K562 (cell line): ENCODE measurements around the gene UBE2L3. TPM values are rescaled to one million over a fixed set of nuclear protein-coding genes. Genes with fewer than 3 reads are reported as not detected.
A peak's percentile ranks its signal among the peaks of the same experiment; 100 is the strongest.

ENCODE experiments used
- BACH1 ChIP-seq: fragments of 200-800 bp; sonication (Bioruptor generic); IDR thresholded peaks from 2 replicates; pipeline ENCODE4 v1.6.1; 2016; ENCODE audit warnings: missing genetic modification characterization, missing compliant biosample characterization
- BRD4 ChIP-seq: fragments of 200-600 bp; sonication (generic); IDR thresholded peaks from 2 replicates; pipeline ENCODE4 v1.6.1; 2017; ENCODE audit warnings: inconsistent platforms
- CHD7 ChIP-seq: fragments of 200-600 bp; sonication (generic); IDR thresholded peaks from one replicate; pipeline ENCODE4 v1.6.1; 2012; ENCODE audit warnings: mild to moderate bottlenecking, low read depth, low read length, inconsistent platforms
- COPS2 ChIP-seq: fragments of 450-650 bp; conservative IDR thresholded peaks from 2 replicates; pipeline ENCODE4 v1.6.1; 2016; ENCODE audit warnings: mild to moderate bottlenecking, moderate library complexity
- ELF1 ChIP-seq: fragments of 200-800 bp; sonication (Bioruptor generic); IDR thresholded peaks from 2 replicates; pipeline ENCODE4 v1.6.1; 2016; ENCODE audit warnings: missing genetic modification characterization, missing compliant biosample characterization
- FOXO4 ChIP-seq: fragments of 450-650 bp; formaldehyde crosslinking; IDR thresholded peaks from 2 replicates; pipeline ENCODE4 v1.4.0; 2020; ENCODE audit warnings: mild to moderate bottlenecking, moderate library complexity
- MEIS2 ChIP-seq: fragments of 450-650 bp; IDR thresholded peaks from 2 replicates; pipeline ENCODE4 v1.6.1; 2014; ENCODE audit warnings: mild to moderate bottlenecking; ENCODE audit not compliant: partially characterized antibody
- MTF1 ChIP-seq: fragments of 250-450 bp; sonication (Bioruptor Pico); IDR thresholded peaks from 2 replicates; pipeline ENCODE4 v1.9.0; 2021; ENCODE audit warnings: moderate library complexity, mild to moderate bottlenecking, inconsistent platforms, borderline replicate concordance
- NONO ChIP-seq, 2 experiments: fragments of 200-400 bp in 1 of 2; fragments of 450-650 bp in 1 of 2; formaldehyde crosslinking in 1 of 2; IDR thresholded peaks; 2 replicates each; pipeline ENCODE4 v1.6.1; 2017; ENCODE audit warnings: low read depth in 2 of 2, mild to moderate bottlenecking in 2 of 2, moderate library complexity in 2 of 2, low read length in 1 of 2
- PCBP1 ChIP-seq: fragments of 200-400 bp; formaldehyde crosslinking; IDR thresholded peaks from 2 replicates; pipeline ENCODE4 v1.6.1; 2018; ENCODE audit warnings: mild to moderate bottlenecking, low read depth, low read length; ENCODE audit not compliant: poor library complexity, severe bottlenecking
- RBM22 ChIP-seq: fragments of 200-400 bp; formaldehyde crosslinking; IDR thresholded peaks from 2 replicates; pipeline ENCODE4 v1.6.1; 2018; ENCODE audit warnings: low read length, low read depth; ENCODE audit not compliant: poor library complexity, severe bottlenecking
- SP2 ChIP-seq: IDR thresholded peaks from 2 replicates; pipeline ENCODE4 v1.6.1; 2011; ENCODE audit warnings: mild to moderate bottlenecking, low read depth, low read length, moderate library complexity; ENCODE audit not compliant: poor library complexity, severe bottlenecking; ENCODE audit errors: extremely low read depth
- SRF ChIP-seq, 2 experiments: fragments of 250-450, 450-650 bp in 1 of 2; sonication (Bioruptor Pico) in 1 of 2; sonication (generic) in 1 of 2; formaldehyde crosslinking; IDR thresholded peaks; 2 replicates each; pipeline versions ENCODE4 v1.5.0 to v1.5.1; 2020 to 2022; ENCODE audit warnings: mild to moderate bottlenecking in 1 of 2, missing genetic modification reagents in 1 of 2
- ZNF146 ChIP-seq: IDR thresholded peaks from one replicate; pipeline ENCODE4 v1.6.1; 2018; ENCODE audit warnings: missing compliant biosample characterization; ENCODE audit not compliant: unreplicated experiment
- ZNF57 ChIP-seq: fragments of 450-650 bp; formaldehyde crosslinking; IDR thresholded peaks from 2 replicates; pipeline ENCODE4 v1.4.0; 2020; ENCODE audit warnings: mild to moderate bottlenecking, moderate library complexity
- polyA plus RNA-seq, 8 experiments: library from polyadenylated mRNA; depleted of rRNA in 4 of 8; stranded (reverse) in 5 of 8; unstranded in 3 of 8; fragments of >200 nt; fragmentation: Nextera tagmentation in 2 of 8; fragmentation: Illumina TruSeq in 1 of 8; extraction: Ambion mirVana in 2 of 8; extraction: Trizol in 1 of 8; gene quantifications; 2 replicates each; pipeline versions ENCODE4 v1.2.1 to v1.2.3, GENCODE V29; 2011 to 2014; ENCODE audit warnings: inconsistent platforms in 1 of 8, missing spikeins in 1 of 8
- total RNA-seq, 7 experiments: library from RNA; depleted of rRNA in 6 of 7; stranded (reverse); fragments of >200 nt in 6 of 7; fragmentation: Illumina TruSeq in 2 of 7; extraction: Trizol in 2 of 7; gene quantifications; 2 replicates each; pipeline versions ENCODE4 v1.2.1 to v1.2.3, GENCODE V29; 2011 to 2021; ENCODE audit warnings: low replicate concordance in 1 of 7

The UBE2L3 gene
- total and polyA plus RNA-seq, 9 of the 15 experiments (the other 6 are each of a cell fraction or from before 2014, with no cell fraction given) = 215 to 625 (median 285) TPM

- no peak for TF ChIP-seq MTF1 (CRISPR knock-in tag)
- TF ChIP-seq FOXO4 = no peak
- no peak for TF ChIP-seq ELF1
- TF ChIP-seq CHD7 = peak; percentile 60
- TF ChIP-seq SRF (CRISPR knock-in tag; IDR thresholded peaks at IDR 0.05) = 0 out of 4 replicates have a peak, but pooled peaks of 1 of the 2 experiments have one; percentile 50
- no peak for TF ChIP-seq ZNF146
- peak; percentile 48 for TF ChIP-seq RBM22
- TF ChIP-seq PCBP1 = no peak
- TF ChIP-seq BACH1 = no peak
- TF ChIP-seq BRD4 = no peak
- TF ChIP-seq COPS2 = no peak
- TF ChIP-seq ZNF57 (CRISPR knock-in tag) = 0 out of 2 replicates have a peak, but pooled peaks have one; percentile 49
- TF ChIP-seq MEIS2 = no peak
- TF ChIP-seq SP2 = peak; percentile 21
- TF ChIP-seq NONO (IDR thresholded peaks at IDR 0.05; ENCODE audit: low read depth in 2 of 2, low read length in 1 of 2) = no peak
Measured at GRCh38 chr22:21605887-21606564, 38.5 kb downstream of the UBE2L3 start (continued).
